Activated B cell treated with CpG ODN at 0.5 μM for 24 hours (primary cell): ENCODE measurements around the gene KIAA1328. TPM values are rescaled to one million over a fixed set of nuclear protein-coding genes. Genes with fewer than 3 reads are reported as not detected.

Experiments used
- ATAC-seq: fragments of 200-7000 bp; cut with Tn5 transposase; one replicate; pipeline ENCODE4 v1.10.0; 2021; ENCODE audit warnings: low read depth, mild to moderate bottlenecking, moderate library complexity
- CTCF ChIA-PET: fragments of 350-600 bp; sonication (Branson Sonifier 250); formaldehyde crosslinking; loops from one replicate; lab custom pipeline; 2021; ENCODE audit warnings: antibody characterized with exemption; lab: Charles Lee
- POLR2A ChIA-PET: fragments of 350-600 bp; sonication (Branson Sonifier 250); formaldehyde crosslinking; loops from one replicate; lab custom pipeline; 2021; ENCODE audit warnings: antibody characterized with exemption; lab: Charles Lee
- DNase-seq: peaks from one replicate; pipeline ENCODE4 v3.0.0; 2022
- H3K27ac Mint-ChIP-seq: one replicate; pipeline ENCODE4 v1.8.0; 2020; ENCODE audit warnings: mixed read lengths
- H3K27me3 Mint-ChIP-seq: one replicate; pipeline ENCODE4 v1.8.0; 2021; ENCODE audit warnings: mixed read lengths
- H3K36me3 Mint-ChIP-seq: one replicate; pipeline ENCODE4 v1.8.0; 2021; ENCODE audit warnings: low read depth, mixed read lengths
- H3K4me1 Mint-ChIP-seq: one replicate; pipeline ENCODE4 v1.8.0; 2021; ENCODE audit warnings: mixed read lengths
- H3K4me3 Mint-ChIP-seq: one replicate; pipeline ENCODE4 v1.8.0; 2020; ENCODE audit warnings: mild to moderate bottlenecking, mixed read lengths
- H3K9me3 Mint-ChIP-seq: one replicate; pipeline ENCODE4 v1.8.0; 2020; ENCODE audit warnings: mixed read lengths
- intact Hi-C: fragments of 100-400 bp; cut with micrococcal nuclease; formaldehyde crosslinking; loops from one replicate; pipeline ENCODE4 v1.15.1; 2024
- total RNA-seq: library from RNA; stranded (reverse); gene quantifications from 2 replicates; pipeline ENCODE4 v1.2.3, GENCODE V29; 2022
- TF ChIP-seq, protein P1 (sequence below): fragments of 200-600 bp; IDR thresholded peaks from one replicate; pipeline ENCODE4 v1.8.0; 2022; ENCODE audit warnings: antibody characterized with exemption, mild to moderate bottlenecking

Gene KIAA1328
- total RNA-seq, 1 donor from 2014 or later: 12.9 TPM

DNA sequence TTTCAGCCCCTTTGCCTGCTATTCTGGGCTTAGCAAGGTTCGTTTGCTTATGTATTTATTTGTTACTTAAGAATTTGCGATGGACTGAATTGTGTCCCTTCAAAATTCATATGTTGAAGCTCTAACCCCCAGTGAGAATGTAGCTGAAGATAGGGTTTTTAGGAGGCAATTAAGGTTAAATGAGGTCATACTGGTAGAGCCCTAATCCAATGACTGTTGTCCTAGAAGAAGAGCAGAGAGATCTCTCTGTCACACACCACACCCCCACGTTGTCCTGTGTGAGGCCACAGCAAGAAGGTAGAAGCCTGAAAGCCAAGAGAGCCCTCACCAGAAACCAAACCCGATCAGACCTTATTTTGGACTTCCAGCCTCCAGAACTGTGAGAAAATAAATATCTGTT lies 66.7 kb downstream of the KIAA1328 start:
- ATAC-seq (no peak), DNase-seq (no peak)
- Mint-ChIP-seq H3K36me3 (peaks cover 34% of the 10 kb centered on the region), H3K4me3 (no peak overlapping the region), H3K27me3 (no peaks in the 10 kb centered on the region), H3K27ac (no peak overlapping the region), H3K4me1 (peaks cover under 1% of the 10 kb centered on the region), H3K9me3 (peaks cover 4% of the 10 kb centered on the region)
- TF ChIP-seq, protein P1, sequence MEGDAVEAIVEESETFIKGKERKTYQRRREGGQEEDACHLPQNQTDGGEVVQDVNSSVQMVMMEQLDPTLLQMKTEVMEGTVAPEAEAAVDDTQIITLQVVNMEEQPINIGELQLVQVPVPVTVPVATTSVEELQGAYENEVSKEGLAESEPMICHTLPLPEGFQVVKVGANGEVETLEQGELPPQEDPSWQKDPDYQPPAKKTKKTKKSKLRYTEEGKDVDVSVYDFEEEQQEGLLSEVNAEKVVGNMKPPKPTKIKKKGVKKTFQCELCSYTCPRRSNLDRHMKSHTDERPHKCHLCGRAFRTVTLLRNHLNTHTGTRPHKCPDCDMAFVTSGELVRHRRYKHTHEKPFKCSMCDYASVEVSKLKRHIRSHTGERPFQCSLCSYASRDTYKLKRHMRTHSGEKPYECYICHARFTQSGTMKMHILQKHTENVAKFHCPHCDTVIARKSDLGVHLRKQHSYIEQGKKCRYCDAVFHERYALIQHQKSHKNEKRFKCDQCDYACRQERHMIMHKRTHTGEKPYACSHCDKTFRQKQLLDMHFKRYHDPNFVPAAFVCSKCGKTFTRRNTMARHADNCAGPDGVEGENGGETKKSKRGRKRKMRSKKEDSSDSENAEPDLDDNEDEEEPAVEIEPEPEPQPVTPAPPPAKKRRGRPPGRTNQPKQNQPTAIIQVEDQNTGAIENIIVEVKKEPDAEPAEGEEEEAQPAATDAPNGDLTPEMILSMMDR: no peak
- POLR2A ChIA-PET: no interaction called here
- CTCF ChIA-PET: no interaction called here
- intact Hi-C loops: no loop called here

DNA sequence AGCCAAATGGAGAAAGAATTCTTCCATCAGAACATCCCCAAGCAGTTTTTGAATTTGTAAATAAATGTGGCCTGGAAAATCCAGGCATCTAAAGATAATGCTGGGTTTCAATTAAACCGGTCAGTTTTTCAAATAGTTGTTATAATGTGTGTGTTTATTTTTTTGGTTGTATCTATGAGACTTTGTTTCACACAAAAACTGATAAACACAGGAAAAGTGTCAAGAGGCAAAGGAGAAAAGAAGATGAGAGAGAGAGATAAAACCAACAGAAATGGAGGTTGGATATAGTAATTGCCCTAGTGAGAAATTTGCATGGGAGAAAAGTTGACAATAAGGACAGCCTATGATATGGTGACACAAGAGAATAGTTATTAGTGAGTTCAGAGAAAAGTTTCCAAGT lies 68.3 kb downstream of the KIAA1328 start:
- POLR2A ChIA-PET: no interaction called here
- intact Hi-C loops: no loop called here
- H3K36me3 Mint-ChIP-seq: peaks cover 27% of the 10 kb centered on the region
- TF ChIP-seq, protein P1: no peak
- ATAC-seq (no peak), DNase-seq (no peak)
- no peak overlapping the region for H3K27ac Mint-ChIP-seq
- no peaks in the 10 kb centered on the region for H3K4me1 Mint-ChIP-seq
- CTCF ChIA-PET: no interaction called here
- no peaks in the 10 kb centered on the region for H3K27me3 Mint-ChIP-seq
- H3K4me3 Mint-ChIP-seq: no peak overlapping the region
- H3K9me3 Mint-ChIP-seq: peaks cover 4% of the 10 kb centered on the region

DNA sequence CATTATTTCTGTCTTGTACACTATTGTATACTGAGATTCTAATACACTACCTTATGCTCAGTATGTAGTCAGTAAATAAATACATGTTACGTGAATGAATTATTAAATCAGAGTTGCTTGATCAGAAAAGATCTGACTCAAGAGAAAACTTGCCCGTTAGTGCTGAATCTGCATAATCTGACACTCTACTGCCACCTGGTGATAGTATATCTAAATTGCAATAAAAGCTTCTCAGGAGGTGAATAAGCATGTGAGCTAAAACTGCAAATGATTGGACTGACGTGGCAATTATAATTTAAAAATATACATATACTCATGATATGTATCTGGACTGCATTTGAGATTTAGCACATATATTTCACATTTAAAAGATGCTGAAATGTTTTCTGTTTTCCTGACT lies 70.4 kb downstream of the KIAA1328 start:
- Mint-ChIP-seq H3K36me3 (peaks cover 23% of the 10 kb centered on the region), H3K9me3 (peaks cover 4% of the 10 kb centered on the region), H3K27me3 (no peaks in the 10 kb centered on the region), H3K27ac (no peak overlapping the region), H3K4me1 (no peaks in the 10 kb centered on the region), H3K4me3 (no peak overlapping the region)
- intact Hi-C loops: no loop called here
- POLR2A ChIA-PET: no interaction called here
- TF ChIP-seq, protein P1: no peak
- DNase-seq (no peak), ATAC-seq (no peak)
- CTCF ChIA-PET: interaction anchor here (1.0 kb wide), 1 partner anchor 211 kb away, joined by 3 read pairs; no protein-coding TSS in a partner anchor

DNA sequence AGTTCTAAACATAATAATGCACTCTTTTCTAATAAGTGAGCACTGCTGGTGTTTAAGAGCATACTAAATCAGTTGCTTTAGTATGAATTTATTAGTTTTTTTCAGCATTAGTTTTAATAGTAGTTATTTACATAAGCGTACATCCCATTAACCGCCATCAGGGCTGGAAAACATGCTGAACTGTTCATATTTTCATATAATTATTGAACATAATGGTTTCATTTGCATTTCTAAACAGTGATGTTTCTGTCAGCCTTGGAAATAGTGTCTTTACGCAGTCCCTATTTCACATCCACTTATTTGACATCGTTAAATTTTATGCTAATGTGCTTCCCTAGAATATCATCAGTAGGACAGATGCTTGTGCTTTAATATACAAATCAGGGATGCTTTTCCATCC lies 71.5 kb downstream of the KIAA1328 start:
- intact Hi-C loops: no loop called here
- Mint-ChIP-seq H3K4me3 (no peak overlapping the region), H3K9me3 (peaks cover 4% of the 10 kb centered on the region), H3K4me1 (no peaks in the 10 kb centered on the region), H3K27me3 (no peaks in the 10 kb centered on the region), H3K36me3 (peaks cover 21% of the 10 kb centered on the region), H3K27ac (no peak overlapping the region)
- ATAC-seq: no peak
- TF ChIP-seq, protein P1: no peak
- ChIA-PET CTCF (no interaction called here), POLR2A (no interaction called here)
- no peak for DNase-seq

GRCh38 chr18:36901277-36901701 lies 72.4 kb downstream of the KIAA1328 start:
- ATAC-seq: no peak
- peaks cover 6% of the 10 kb centered on the region for H3K9me3 Mint-ChIP-seq
- no peak overlapping the region for H3K4me3 Mint-ChIP-seq
- TF ChIP-seq, protein P1: no peak
- peaks cover 26% of the 10 kb centered on the region for H3K36me3 Mint-ChIP-seq
- ChIA-PET CTCF (no interaction called here), POLR2A (no interaction called here)
- no peaks in the 10 kb centered on the region for H3K4me1 Mint-ChIP-seq
- intact Hi-C loops: no loop called here
- no peak overlapping the region for H3K27ac Mint-ChIP-seq
- no peak for DNase-seq
- no peaks in the 10 kb centered on the region for H3K27me3 Mint-ChIP-seq
